GM21447 (cell line): ENCODE results near the gene TNFAIP2.

Experiments used
- ATAC-seq: cut with Tn5 transposase; IDR thresholded peaks from one replicate; pipeline ENCODE4 v1.9.1; 2021; ENCODE audit not compliant: unreplicated experiment

TNFAIP2 gene

GRCh38 chr14:103094406-103095209 is 28.7 kb upstream of the TNFAIP2 start, which contains the start of gene EXOC3L4:
TSS of gene EXOC3L4 (plus strand) at chr14:103094725. CDS start at chr14:103100220, 5,495 bp downstream.
- no peak for ATAC-seq

- ATAC-seq: no peak
These were observed 28.0 kb upstream of the TNFAIP2 start for GRCh38 chr14:103095210-103095778.

- no peak for ATAC-seq
These were observed 26.9 kb upstream of the TNFAIP2 start for GRCh38 chr14:103096387-103096786.

- ATAC-seq: no peak
These were observed 25.8 kb upstream of the TNFAIP2 start for GRCh38 chr14:103097244-103097993.

- no peak for ATAC-seq
These were observed 25.0 kb upstream of the TNFAIP2 start for GRCh38 chr14:103097994-103098957.

GRCh38 chr14:103099081-103099732 is 24.1 kb upstream of the TNFAIP2 start:
- no peak for ATAC-seq

GRCh38 chr14:103099733-103100280 is 23.5 kb upstream of the TNFAIP2 start:
- no peak for ATAC-seq

GRCh38 chr14:103100281-103101121 is 22.8 kb upstream of the TNFAIP2 start:
- ATAC-seq: no peak

- ATAC-seq: no peak
These were observed 21.9 kb upstream of the TNFAIP2 start for GRCh38 chr14:103101257-103101962.

GRCh38 chr14:103101963-103102688 is 21.1 kb upstream of the TNFAIP2 start:
- no peak for ATAC-seq

- ATAC-seq: no peak
These were observed 20.5 kb upstream of the TNFAIP2 start for GRCh38 chr14:103102689-103103260.

- ATAC-seq: no peak
These were observed 19.5 kb upstream of the TNFAIP2 start for GRCh38 chr14:103103461-103104388.

- no peak for ATAC-seq
These were observed 18.9 kb upstream of the TNFAIP2 start for GRCh38 chr14:103104389-103104653.

- ATAC-seq: no peak
These were observed 18.4 kb upstream of the TNFAIP2 start for GRCh38 chr14:103104654-103105452.

- no peak for ATAC-seq
These were observed 17.6 kb upstream of the TNFAIP2 start for GRCh38 chr14:103105580-103106150.
